Mammary epithelial cell (primary cell): Measurements from ENCODE around the gene RASA2.

Source experiments
- EZH2 ChIP-seq: IDR thresholded peaks from 2 replicates; pipeline ENCODE4 v1.6.1; 2012; ENCODE audit warnings: low read length, inconsistent platforms, borderline replicate concordance
- TF ChIP-seq, protein P1 (sequence below), 2 donors: IDR thresholded peaks in 1 of 2; conservative IDR thresholded peaks in 1 of 2; 2 replicates each; pipeline ENCODE4 v1.5.1; 2011 to 2012; ENCODE audit warnings: inconsistent platforms in 2 of 2, low read length in 2 of 2, mild to moderate bottlenecking in 2 of 2, control low read depth in 1 of 2, low read depth in 1 of 2; ENCODE audit not compliant: insufficient read depth in 1 of 2; ENCODE audit errors: extremely low read depth in 1 of 2

DNA sequence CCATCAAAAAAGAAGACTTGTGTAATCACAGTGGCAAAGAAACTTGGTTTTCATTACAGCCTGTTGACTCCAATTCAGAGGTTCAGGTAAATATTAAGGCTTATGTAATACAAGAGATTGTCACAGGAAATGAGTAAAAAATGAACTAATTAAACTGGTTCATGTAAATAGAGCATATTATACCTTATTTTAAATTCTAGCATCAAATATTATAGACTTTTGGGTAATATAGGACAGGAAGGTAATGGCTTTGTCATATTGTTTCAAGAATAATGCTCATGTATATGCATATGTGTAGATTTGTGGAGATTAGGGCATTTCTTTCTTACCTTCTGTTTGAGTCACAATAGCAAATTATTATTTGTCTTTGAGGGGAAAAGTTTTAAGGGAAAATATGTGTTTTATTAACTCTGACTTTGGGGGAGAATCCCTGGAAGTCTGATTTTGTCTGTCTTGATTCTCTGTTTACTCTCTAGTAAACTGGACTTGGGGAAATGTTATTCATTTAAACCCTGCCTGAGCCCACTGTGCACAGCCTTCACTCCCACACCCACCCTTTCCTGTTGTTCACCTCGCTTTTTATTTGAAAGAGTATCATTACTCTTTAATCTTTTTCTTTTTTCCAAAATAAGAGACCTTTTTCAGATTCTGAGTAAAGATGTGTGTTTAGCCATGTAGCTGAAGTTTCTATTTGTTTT lies 43.0 kb downstream of the RASA2 start:
- TF ChIP-seq, protein P1, sequence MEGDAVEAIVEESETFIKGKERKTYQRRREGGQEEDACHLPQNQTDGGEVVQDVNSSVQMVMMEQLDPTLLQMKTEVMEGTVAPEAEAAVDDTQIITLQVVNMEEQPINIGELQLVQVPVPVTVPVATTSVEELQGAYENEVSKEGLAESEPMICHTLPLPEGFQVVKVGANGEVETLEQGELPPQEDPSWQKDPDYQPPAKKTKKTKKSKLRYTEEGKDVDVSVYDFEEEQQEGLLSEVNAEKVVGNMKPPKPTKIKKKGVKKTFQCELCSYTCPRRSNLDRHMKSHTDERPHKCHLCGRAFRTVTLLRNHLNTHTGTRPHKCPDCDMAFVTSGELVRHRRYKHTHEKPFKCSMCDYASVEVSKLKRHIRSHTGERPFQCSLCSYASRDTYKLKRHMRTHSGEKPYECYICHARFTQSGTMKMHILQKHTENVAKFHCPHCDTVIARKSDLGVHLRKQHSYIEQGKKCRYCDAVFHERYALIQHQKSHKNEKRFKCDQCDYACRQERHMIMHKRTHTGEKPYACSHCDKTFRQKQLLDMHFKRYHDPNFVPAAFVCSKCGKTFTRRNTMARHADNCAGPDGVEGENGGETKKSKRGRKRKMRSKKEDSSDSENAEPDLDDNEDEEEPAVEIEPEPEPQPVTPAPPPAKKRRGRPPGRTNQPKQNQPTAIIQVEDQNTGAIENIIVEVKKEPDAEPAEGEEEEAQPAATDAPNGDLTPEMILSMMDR (conservative IDR thresholded peaks at IDR 0.05 in 1 of 2, IDR thresholded peaks at IDR 0.05 in 1 of 2; ENCODE audit: extremely low read depth in 1 of 2, insufficient read depth in 1 of 2, low read depth in 1 of 2, low read length in 2 of 2) = no peak
- TF ChIP-seq EZH2 = no peak
